ENCODE results near the gene SEC31B.

DNA sequence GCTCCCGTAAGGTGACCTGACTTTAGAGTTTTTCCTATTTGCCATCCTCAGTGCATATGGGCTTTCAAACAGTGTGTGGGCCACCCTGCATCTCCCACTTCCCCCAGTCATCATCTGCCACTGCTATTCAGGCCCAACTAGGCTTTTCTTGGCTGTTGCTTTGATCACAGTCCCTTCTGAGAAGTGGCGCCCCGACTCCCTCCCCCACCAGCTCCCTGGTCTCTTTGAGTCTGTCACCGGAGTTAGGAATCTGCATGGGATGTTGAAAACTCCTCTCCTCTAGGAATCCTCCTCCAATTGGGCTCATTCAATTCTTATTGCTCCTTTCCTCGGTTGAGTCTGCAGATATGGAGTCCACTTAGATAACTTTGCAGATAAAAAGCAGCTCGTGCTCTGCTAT is 48.2 kb upstream of the SEC31B start:
- TF ChIP-seq, protein P1, sequence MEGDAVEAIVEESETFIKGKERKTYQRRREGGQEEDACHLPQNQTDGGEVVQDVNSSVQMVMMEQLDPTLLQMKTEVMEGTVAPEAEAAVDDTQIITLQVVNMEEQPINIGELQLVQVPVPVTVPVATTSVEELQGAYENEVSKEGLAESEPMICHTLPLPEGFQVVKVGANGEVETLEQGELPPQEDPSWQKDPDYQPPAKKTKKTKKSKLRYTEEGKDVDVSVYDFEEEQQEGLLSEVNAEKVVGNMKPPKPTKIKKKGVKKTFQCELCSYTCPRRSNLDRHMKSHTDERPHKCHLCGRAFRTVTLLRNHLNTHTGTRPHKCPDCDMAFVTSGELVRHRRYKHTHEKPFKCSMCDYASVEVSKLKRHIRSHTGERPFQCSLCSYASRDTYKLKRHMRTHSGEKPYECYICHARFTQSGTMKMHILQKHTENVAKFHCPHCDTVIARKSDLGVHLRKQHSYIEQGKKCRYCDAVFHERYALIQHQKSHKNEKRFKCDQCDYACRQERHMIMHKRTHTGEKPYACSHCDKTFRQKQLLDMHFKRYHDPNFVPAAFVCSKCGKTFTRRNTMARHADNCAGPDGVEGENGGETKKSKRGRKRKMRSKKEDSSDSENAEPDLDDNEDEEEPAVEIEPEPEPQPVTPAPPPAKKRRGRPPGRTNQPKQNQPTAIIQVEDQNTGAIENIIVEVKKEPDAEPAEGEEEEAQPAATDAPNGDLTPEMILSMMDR (IDR thresholded peaks at IDR 0.05) = no peak
- TF ChIP-seq POLR2A (IDR thresholded peaks at IDR 0.05) = no peak

Measured in right lobe of liver (tissue), 4 donors.